Putamen (tissue), 1 donor: ENCODE data around the gene PIK3CA.
"Not testable (repeated sequence)": the region's sequence is repeated elsewhere in the genome, so short reads cannot be mapped to it uniquely, and the experiment has no call there.

Experiments used
- DNase-seq: peaks from one replicate; pipeline ENCODE4 v3.0.0-alpha.2; 2016; ENCODE audit warnings: low spot score

Gene PIK3CA

DNA sequence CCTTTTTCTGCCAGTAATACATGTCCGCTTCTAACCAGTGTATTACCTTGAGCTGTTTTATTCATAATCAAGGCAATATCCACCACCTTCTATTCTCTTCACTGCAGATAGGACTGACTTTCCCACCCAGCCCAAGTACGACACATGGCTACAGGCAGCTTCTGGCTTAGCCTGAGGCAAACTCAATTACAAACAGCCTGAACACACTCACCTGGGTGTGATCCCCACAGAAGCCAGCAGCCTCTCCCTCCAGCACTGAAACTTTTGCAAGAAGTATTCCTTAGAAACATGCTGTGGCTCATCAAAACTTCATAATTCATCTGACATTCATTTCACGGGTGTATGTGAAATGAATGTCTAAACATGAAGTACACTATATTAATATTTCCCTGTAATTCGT is 116.3 kb downstream of the PIK3CA start:
- no peak for DNase-seq

DNA sequence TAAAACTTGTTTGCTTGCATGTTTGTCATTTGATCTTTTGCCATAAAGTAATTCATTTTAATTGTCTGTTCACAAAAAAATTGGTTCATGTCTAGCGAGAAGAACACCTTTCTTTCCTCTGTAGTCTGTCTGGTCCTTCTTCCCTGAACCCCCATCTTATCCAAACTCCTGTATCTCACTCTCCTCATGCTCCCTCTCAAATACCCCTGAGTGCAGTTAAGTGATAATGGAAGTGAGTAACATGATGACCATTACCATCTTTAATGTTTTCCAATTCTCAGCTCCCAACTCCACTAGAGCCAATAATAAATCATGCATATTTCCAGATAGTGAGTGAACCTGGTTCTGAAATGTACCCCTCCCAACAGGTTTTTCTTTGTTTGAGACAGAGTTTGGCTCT is 116.9 kb downstream of the PIK3CA start:
- DNase-seq = no peak

- no peak for DNase-seq
Measured at GRCh38 chr3:179265875-179266274, 117.7 kb downstream of the PIK3CA start.

- no peak for DNase-seq
Measured at GRCh38 chr3:179266701-179267211, 118.6 kb downstream of the PIK3CA start.

DNA sequence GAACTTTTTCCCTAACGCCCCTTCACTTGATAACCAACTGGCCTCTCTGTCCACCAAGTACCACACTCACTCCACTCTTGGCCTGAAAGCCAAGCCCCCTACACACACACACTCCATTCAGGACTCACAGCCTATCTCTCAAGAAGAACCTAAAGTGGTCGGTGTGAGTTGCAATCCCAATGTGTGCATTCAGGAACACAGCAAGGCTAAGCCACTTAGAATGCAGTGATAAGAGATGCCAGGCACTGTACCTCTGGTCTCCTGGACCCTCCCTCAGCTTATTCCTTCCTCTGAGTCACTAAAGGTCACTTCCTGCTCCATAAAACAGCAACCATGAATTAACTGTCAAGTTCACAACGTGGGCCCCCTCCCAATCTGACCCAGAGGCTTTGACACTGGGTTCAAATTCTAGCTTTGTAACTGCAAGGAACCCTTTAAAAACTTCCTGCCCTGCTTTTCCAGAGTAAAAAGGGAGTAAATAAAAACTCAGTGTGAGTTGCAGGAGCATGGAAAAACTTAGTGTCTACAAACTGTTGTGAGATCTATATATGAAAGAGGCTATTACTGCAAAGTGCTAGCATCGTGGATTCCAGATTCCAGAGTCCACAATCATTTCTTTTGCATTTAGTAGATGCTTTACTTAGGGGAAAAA is 120.4 kb downstream of the PIK3CA start:
- DNase-seq = no peak

DNA sequence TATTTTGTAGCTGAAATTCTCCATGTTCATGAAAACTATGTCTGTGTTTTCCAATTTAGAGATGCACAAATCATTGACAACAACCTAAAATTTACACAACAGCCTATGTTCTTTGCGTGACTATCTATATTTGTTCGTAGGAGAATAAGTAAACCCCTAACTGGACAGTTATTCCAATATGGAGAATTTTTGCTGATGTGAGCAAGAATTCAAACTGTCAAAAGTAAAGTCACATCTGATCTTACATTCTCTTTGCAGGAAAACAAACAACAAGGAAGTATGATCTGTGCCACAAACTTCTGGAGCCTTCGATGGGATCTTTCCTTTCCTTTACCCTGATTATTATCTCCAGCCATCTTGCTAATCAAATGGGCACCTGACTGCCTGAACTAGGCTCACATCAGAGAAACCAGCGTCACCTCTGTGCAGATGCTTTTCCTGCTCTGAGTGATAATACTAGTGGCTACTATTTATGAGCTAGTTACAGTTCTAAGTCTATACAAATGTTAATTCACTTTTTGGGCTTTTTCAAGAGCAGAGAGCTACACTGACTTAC is 121.1 kb downstream of the PIK3CA start:
- no peak for DNase-seq

DNA sequence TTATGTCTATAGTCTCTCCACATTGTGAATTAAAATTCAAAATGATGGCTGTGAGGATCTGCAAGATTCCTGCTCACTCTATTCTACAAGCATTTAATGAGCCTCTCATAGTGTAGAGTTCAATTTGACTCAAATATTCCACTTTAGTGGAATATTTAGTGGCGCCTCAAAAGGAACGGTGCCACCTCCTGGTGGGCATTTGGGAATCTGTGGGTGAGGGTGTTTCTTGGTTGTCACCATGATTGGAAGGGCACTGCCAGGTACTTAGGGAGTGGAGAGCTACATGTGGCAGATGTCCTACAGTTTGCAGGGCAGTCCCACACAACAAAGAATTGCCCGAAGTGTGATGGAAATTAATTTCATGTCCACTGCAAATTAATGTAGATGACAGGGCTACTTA is 124.2 kb downstream of the PIK3CA start:
- no peak for DNase-seq

DNA sequence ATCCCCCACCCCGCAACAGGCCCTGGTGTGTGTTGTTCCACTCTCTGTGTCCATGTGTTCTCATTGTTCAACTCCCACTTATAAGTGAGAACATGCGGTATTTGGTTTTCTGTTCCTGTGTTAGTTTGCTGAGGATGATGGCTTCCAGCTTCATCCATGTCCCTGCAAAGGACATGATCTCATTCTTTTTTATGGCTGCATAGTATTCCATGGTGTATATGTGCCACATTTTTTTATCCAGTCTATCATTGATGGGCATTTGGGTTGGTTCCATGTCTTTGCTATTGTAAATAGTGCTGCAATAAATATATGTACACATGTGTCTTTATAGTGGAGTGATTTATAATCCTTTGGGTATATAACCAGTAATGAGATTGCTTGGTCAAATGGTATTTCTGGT is 126.3 kb downstream of the PIK3CA start:
- not testable (repeated sequence) for DNase-seq

DNA sequence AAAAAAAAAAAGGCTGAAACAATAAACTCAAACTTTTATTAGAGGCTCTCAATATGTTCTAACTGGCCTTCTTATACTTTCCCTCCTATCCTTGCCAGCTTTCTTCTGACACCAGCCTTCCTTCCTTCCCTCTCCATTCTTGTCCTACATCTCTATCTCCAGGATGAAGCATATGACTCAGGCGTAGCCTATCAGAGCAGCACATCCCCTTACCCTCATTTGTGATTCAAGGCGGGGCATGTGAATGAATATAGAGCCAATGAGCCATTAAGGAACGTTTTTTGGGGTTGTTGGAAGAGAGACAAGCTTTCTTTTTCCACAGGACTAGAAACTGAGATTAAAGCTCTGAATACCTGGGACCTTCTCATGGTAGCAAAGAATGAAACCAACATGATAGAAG is 127.8 kb downstream of the PIK3CA start:
- no peak for DNase-seq

DNA sequence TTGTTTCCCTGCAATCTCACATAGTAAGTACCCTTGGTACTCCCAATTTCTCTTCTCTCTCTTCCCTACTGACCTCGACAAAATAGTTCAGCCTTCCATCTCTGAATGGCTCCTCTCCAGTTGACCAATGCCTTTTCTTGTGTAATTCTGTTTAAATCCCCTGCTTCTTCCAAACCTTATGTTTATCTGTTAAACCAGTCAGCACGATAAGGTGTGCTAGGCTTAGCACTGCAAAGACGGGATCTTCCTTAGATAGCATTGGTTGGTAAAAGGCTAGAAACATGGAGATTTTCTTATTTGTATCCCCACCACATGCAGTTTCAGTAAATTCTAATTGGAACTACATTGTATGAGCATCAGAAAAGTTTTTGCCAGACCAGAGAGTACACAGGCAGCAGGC is 128.6 kb downstream of the PIK3CA start:
- no peak for DNase-seq

- no peak for DNase-seq
Measured at GRCh38 chr3:179278151-179278550, 130.0 kb downstream of the PIK3CA start.

DNA sequence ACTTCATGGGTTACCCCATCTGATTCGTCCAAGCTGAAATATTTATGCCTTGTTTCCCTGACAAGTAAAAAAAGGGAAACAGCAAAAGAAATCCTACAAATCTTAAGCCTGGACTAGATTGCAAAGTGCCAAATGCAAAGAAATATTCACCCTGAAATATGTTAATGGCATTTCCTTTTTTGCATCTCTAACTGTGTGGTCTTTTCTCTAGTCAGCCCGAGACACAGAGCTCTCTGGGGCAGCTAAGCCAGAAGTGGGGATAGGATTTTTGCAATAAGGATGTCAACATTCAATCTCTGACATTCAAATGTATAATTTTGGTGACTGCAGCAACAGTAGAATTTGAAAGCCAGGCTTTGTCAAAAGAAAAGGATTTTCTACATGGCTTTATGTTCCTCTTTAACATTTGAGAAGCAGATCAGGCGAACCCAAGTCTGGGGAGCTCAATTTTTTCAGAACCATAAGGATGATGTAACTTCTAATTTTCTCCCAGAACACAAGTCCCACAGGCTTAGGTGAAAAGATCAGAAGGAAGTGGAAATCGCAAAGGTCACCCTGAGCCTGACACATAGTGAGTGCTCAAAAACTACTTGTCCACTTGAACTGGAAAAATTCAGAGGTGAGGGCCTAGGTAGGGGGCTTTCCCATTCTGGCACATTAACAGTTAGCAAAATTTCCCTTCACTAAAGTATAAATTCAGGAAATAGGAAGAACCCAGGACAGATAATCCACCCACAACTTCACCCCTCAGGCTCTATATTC is 131.0 kb downstream of the PIK3CA start:
- no peak for DNase-seq

GRCh38 chr3:179279837-179280236 is 131.7 kb downstream of the PIK3CA start:
- DNase-seq = no peak

- DNase-seq = no peak
Measured at GRCh38 chr3:179281825-179282224, 133.7 kb downstream of the PIK3CA start.

DNA sequence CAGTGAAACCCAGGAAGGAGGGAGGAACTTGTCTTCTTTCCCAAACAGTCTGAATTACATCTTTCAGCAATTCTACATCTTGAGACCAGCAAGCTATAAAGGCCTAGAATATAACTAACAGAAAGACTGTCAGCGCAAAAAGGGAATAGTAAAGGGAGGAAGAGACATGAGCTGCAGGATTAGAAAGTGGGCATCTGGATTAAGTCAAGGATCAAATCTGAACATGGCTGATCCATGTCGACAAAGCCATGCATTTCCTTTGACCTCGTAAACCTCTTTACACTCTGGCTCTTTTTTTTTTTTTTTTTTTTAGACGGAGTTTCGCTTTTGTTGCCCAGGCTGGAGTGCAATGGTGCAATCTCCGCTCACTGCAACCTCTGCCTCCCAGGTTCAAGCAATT is 138.2 kb downstream of the PIK3CA start:
- DNase-seq = no peak

GRCh38 chr3:179288845-179289244 is 140.7 kb downstream of the PIK3CA start:
- no peak for DNase-seq

GRCh38 chr3:179289295-179289694 is 141.1 kb downstream of the PIK3CA start:
- no peak for DNase-seq
